GM12878 (cell line): Measurements from ENCODE around the gene SLC2A8. TPM values are rescaled to one million over a fixed set of nuclear protein-coding genes. Genes with fewer than 3 reads are reported as not detected.

Experiments
- ASH2L ChIP-seq: fragments of 300-600, 200-600 bp; sonication (generic); IDR thresholded peaks from 2 replicates; pipeline ENCODE4 v1.6.1; 2017; ENCODE audit warnings: low read depth, mild to moderate bottlenecking, borderline replicate concordance
- ATF7 ChIP-seq: fragments of 450-650 bp; IDR thresholded peaks from 2 replicates; pipeline ENCODE4 v1.6.1; 2016; ENCODE audit warnings: low read depth, mild to moderate bottlenecking
- CBFB ChIP-seq: IDR thresholded peaks from 2 replicates; pipeline ENCODE4 v1.6.1; 2016; ENCODE audit warnings: antibody characterized with exemption, low read depth
- CUX1 ChIP-seq: IDR thresholded peaks from 2 replicates; pipeline ENCODE4 v1.6.1; 2012; ENCODE audit warnings: improper control_type of control experiment, low read depth, low read length; ENCODE audit not compliant: insufficient replicate concordance
- FOXK2 ChIP-seq: fragments of 450-650 bp; IDR thresholded peaks from 2 replicates; pipeline ENCODE4 v1.6.1; 2017; ENCODE audit warnings: mild to moderate bottlenecking, moderate library complexity
- MYC ChIP-seq: IDR thresholded peaks from 2 replicates; pipeline ENCODE4 v1.6.1; 2011; ENCODE audit warnings: mild to moderate bottlenecking, low read length, moderate library complexity, inconsistent platforms; ENCODE audit not compliant: insufficient read depth, insufficient replicate concordance, insufficient read length, severe bottlenecking
- NFYB ChIP-seq: IDR thresholded peaks from 2 replicates; pipeline ENCODE4 v1.6.1; 2011; ENCODE audit warnings: low read depth, mild to moderate bottlenecking, low read length, improper control_type of control experiment, moderate library complexity; ENCODE audit not compliant: insufficient read depth
- POLR2A ChIP-seq: IDR thresholded peaks from 2 replicates; pipeline ENCODE4 v1.6.1; 2011; ENCODE audit warnings: low read depth, mild to moderate bottlenecking, low read length
- RELA ChIP-seq: fragments of 450-650 bp; IDR thresholded peaks from 2 replicates; pipeline ENCODE4 v1.8.0; 2014; ENCODE audit warnings: borderline replicate concordance; ENCODE audit not compliant: partially characterized antibody
- SIX5 ChIP-seq: IDR thresholded peaks from 2 replicates; pipeline ENCODE4 v1.6.1; 2011; ENCODE audit warnings: mild to moderate bottlenecking, low read depth, low read length, moderate library complexity; ENCODE audit not compliant: severe bottlenecking
- SREBF1 ChIP-seq: IDR thresholded peaks from 2 replicates; pipeline ENCODE4 v1.6.1; 2012; ENCODE audit warnings: mild to moderate bottlenecking, low read length
- TCF3 ChIP-seq: IDR thresholded peaks from 2 replicates; pipeline ENCODE4 v1.6.1; 2012; ENCODE audit warnings: low read depth, mild to moderate bottlenecking, low read length, borderline replicate concordance; ENCODE audit not compliant: insufficient read depth
- WRNIP1 ChIP-seq: IDR thresholded peaks from 2 replicates; pipeline ENCODE4 v1.6.1; 2011; ENCODE audit warnings: low read depth, low read length, improper control_type of control experiment, borderline replicate concordance
- ZBTB40 ChIP-seq: fragments of 450-650 bp; IDR thresholded peaks from 2 replicates; pipeline ENCODE4 v1.6.1; 2016; ENCODE audit warnings: mild to moderate bottlenecking, moderate library complexity, borderline replicate concordance
- ZNF207 ChIP-seq: fragments of 450-650 bp; IDR thresholded peaks from 2 replicates; pipeline ENCODE4 v1.6.1; 2014; ENCODE audit warnings: antibody characterized with exemption, mild to moderate bottlenecking, borderline replicate concordance
- polyA plus RNA-seq, 11 experiments: library from polyadenylated mRNA; depleted of rRNA in 4 of 11; unstranded in 6 of 11; stranded (reverse) in 5 of 11; fragments of >200 nt; fragmentation: Nextera tagmentation in 4 of 11; fragmentation: Illumina TruSeq in 1 of 11; extraction: Ambion mirVana in 4 of 11; extraction: Trizol in 1 of 11; gene quantifications; 1 replicate in 1 of 11; 2 replicates in 10 of 11; pipeline versions ENCODE4 v1.2.1 to v1.2.3, GENCODE V29; 2011 to 2016; ENCODE audit warnings: inconsistent platforms in 2 of 11, missing spikeins in 2 of 11, low read depth in 1 of 11
- total RNA-seq, 4 experiments: library from RNA; depleted of rRNA in 3 of 4; stranded (reverse); fragments of >200 nt in 3 of 4; fragmentation: Illumina TruSeq in 1 of 4; extraction: Trizol in 1 of 4; gene quantifications; 2 replicates each; pipeline versions ENCODE4 v1.2.1 to v1.2.3, GENCODE V29; 2013 to 2021
- TF ChIP-seq, protein P1 (sequence below): IDR thresholded peaks from 2 replicates; pipeline ENCODE4 v1.6.1; 2011; ENCODE audit warnings: low read depth, low read length, improper control_type of control experiment, borderline replicate concordance
- TF ChIP-seq, protein P2 (sequence below): IDR thresholded peaks from 2 replicates; pipeline ENCODE4 v1.6.1; 2012; ENCODE audit warnings: low read length, inconsistent platforms

SLC2A8 gene
- total and polyA plus RNA-seq, 10 of the 15 experiments (the other 5 are each of a cell fraction or from before 2014, with no cell fraction given), result 0.31 to 22.7 (median 10.0) TPM

DNA sequence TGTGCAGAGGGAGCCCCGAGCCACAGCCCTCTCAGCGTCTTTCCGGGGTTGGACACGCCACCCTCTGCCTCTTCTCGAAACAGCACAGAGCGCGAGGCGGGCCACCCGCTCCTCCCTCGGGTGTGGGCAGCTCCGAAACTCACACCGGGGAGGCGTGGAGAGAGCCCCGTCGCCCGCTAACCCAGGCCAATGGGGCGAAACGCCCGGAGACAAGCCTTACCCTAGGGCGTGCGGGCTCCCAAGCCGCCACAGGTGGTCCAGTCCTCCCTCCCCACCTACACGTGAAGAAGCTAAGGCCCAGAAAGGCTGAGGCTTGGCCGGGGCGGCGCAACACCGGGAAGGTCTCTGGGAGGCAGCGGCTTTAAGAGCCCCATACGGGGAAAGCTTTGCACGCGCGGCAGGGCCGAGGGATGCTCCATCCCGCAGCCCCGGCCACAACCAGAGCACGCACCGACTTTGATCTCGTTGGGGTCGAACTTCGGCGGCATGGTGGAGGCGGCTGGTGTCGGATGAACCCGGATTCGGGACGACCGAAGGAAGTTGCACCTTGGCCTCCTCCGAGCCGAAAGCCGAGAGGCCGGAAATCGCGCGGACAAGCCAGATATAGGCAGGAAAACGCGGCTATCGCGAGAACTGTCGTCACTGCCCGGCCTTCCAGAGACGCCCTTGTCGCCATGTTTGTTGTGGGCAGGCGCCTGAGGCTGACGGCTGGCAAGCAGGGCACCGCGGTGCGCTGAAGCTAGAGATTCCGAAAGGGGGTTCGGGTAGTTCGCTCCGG, 54.0 kb downstream of the SLC2A8 start, which contains the start of the genes LRSAM1 and RPL12 (continued):
- peak; percentile 14 for TF ChIP-seq CUX1
- TF ChIP-seq ZBTB40, result peak; percentile 80; the same call in 1 of the 2 replicates
- TF ChIP-seq MYC, result peak; percentile 85
- TF ChIP-seq POLR2A, result peak; percentile 99
- TF ChIP-seq TCF3, result peak; percentile 90
- 0 out of 2 replicates have a peak, but pooled peaks have one; percentile 50 for TF ChIP-seq FOXK2
- TF ChIP-seq ASH2L, result peak; percentile 60; the same call in 1 of the 2 replicates
- TF ChIP-seq CBFB, result peak; percentile 100
- TF ChIP-seq, protein P1, sequence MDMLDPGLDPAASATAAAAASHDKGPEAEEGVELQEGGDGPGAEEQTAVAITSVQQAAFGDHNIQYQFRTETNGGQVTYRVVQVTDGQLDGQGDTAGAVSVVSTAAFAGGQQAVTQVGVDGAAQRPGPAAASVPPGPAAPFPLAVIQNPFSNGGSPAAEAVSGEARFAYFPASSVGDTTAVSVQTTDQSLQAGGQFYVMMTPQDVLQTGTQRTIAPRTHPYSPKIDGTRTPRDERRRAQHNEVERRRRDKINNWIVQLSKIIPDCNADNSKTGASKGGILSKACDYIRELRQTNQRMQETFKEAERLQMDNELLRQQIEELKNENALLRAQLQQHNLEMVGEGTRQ, result no peak
- TF ChIP-seq, protein P2, sequence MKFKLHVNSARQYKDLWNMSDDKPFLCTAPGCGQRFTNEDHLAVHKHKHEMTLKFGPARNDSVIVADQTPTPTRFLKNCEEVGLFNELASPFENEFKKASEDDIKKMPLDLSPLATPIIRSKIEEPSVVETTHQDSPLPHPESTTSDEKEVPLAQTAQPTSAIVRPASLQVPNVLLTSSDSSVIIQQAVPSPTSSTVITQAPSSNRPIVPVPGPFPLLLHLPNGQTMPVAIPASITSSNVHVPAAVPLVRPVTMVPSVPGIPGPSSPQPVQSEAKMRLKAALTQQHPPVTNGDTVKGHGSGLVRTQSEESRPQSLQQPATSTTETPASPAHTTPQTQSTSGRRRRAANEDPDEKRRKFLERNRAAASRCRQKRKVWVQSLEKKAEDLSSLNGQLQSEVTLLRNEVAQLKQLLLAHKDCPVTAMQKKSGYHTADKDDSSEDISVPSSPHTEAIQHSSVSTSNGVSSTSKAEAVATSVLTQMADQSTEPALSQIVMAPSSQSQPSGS, result no peak
- TF ChIP-seq ZNF207, result peak; percentile 97
- TF ChIP-seq SIX5, result peak; percentile 94
- TF ChIP-seq WRNIP1, result peak; percentile 92; the same call in 1 of the 2 replicates
- TF ChIP-seq ATF7, result peak; percentile 76
- no peak for TF ChIP-seq NFYB
- no peak for TF ChIP-seq SREBF1
- peak; percentile 77 for TF ChIP-seq RELA
